GM18870 (cell line): ENCODE measurements around the gene PRDX1.

ENCODE experiments used
- ATAC-seq: cut with Tn5 transposase; IDR thresholded peaks from one replicate; pipeline ENCODE4 v1.9.1; 2021; ENCODE audit warnings: moderate library complexity; ENCODE audit not compliant: unreplicated experiment

The PRDX1 gene

DNA sequence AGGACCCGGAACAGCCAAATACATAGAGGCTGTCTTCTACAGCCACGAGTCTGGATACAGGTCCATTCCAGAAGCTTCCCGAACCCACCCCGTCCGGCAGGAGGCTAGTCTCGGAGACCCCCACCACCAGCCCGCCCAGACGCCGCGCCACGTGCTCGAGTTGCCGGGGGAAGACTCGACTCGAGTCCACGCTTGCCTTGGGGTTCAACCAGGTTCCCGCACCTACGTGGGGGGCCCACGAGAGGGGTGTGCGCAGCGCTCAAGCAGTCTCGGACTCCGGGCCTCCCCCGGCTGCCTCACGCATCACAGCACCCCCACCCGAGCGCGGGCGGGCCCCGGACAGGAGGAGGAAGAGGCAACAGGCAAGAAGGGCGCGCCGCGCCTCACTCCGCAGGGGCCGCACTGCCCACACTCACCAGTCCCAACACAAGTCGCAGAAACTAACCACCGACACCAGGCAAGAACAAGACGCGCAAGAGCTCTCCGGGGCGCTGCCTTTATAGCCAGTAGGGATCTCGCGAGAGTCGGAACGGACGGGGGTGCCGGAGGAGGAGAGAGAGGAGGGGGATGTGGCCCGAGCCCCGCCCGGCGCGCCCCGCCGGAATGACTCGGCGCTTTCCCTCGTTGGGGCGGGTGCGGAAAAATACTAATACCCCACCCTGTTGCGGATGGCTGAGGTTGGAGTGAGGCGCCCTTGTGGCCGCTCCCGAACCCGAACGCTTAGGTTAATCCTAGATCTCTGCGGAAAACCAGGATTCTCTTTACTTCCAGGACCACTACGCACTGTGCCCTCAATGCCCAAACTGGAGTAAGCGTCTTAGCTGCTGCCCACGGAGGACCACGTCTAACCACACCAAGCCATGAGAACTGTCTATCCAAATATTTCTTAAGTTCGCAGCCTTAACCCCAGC is at the start of gene PRDX1:
Gene PRDX1, minus strand, starts transcription at position 472 of the 911 bp plus-strand sequence. CDS start 2,841 bp downstream, outside the sequence.
- peak; percentile 80 for ATAC-seq

DNA sequence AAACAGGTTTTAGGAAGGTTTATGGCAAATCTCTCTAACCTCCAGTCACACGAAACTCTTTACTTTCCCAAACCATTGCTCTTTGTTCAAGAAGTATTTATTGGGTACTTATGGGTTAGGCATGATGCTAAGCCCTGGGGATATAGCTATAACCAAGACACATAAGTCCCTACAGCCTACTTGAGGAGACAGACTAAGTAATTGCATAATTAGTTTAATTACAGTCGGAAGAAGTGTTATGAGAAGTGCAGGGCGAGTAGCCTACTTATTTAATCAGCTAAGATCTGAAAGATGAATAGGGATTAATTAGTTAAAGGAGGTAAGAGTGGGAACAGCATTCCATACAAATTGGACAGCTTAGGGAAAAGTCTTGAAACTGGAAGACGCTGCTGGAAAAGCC is 48.9 kb upstream of the PRDX1 start:
- no peak for ATAC-seq

- ATAC-seq, result peak; percentile 60
Observed at GRCh38 chr1:45569962-45570581, 48.4 kb upstream of the PRDX1 start.

DNA sequence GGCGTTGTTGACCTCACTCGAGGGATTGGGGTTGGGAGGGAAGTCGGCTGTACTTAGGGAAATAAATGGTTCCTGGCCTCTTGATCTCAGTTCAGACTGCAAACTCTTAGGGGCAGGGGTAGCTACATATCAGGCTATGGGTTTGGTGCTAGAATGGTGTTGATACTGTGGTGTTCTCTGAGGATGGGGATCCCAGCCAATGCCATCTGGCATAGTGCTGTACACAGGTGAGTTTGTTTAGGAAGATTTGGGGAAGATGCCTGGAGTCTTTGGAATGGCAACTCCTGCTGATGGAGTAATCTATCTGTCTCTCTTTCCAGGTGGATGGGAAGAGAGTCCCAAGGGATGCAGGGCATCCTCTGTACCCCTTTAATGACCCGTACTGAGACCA is 47.9 kb upstream of the PRDX1 start:
- ATAC-seq, result no peak

- no peak for ATAC-seq
Observed at GRCh38 chr1:45568421-45568820, 46.7 kb upstream of the PRDX1 start.

DNA sequence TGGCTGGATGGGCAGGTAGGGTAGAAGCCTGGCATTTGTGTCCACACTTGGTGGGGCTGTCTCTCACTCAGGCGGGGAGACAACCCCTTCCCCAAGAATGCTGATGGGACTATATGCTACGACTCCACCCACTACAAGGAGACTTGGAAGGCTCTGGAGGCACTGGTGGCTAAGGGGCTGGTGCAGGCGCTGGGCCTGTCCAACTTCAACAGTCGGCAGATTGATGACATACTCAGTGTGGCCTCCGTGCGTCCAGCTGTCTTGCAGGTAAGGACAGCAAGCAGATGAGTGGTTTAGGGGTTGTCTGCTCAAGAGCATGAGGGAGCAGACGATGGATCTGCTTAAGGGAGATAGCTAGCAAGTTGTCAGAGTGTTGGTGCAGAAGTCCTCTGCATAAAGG is 46.2 kb upstream of the PRDX1 start:
- no peak for ATAC-seq

DNA sequence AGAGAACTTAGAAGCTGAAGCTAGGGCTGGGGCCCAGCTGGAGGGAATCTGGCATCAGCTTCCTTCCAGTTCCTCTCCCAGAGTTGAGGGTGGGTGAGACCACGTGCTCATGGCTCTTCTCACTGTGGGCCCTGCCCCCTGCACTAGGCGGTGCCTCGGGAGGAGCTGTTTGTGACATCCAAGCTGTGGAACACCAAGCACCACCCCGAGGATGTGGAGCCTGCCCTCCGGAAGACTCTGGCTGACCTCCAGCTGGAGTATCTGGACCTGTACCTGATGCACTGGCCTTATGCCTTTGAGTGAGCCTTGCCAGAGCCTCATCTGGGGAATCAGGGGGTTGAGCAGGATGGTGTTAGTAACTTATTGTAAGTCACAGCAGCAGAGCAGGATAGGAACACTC is 45.0 kb upstream of the PRDX1 start:
- no peak for ATAC-seq

DNA sequence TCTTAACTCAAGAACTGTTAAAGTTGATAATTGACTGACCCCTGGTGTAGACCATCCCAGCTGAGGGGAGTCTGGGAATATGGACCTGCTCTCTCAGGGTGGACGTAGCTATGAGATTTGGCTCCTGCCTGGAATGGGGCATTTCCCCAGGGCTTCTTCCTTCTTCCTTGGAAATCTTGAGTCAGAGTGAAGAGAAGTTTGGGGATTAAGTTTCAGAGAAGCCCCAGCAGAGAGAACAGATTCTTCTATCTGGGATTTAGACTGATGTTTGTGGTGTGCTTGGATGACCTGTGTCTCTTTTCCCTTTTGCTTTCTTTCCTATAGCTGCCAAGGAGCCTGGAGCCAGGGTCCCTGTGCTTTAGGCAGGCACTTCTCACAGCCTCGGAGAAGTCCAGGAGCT is 42.2 kb upstream of the PRDX1 start:
- ATAC-seq, result no peak

DNA sequence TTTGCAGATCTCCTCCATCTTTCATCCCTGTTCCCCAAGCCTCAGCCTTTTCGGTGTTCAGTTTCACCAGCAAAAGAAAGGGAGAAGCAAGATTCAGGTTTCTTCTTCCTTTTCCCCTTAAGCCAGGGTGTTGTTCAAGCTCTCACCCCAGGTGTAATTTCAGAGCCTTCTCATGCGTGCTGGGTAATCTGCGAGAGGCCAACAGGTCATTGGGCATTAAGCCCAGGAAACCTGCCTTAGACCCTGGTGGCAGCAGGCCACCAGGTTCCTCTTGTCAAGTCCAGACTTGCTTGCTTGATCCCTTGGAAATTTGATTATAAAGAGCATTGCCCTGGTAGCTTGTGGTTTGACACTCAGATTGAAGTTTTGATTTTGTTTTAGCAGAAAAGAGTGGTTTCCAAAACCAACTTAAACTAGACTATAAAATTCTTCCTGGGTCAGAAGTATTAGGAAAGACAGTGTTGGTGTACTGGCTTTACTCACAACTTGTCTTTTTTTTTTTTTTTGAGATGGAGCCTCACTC is 35.8 kb upstream of the PRDX1 start:
- no peak for ATAC-seq

GRCh38 chr1:45554198-45554597 is 32.5 kb upstream of the PRDX1 start:
- no peak for ATAC-seq

DNA sequence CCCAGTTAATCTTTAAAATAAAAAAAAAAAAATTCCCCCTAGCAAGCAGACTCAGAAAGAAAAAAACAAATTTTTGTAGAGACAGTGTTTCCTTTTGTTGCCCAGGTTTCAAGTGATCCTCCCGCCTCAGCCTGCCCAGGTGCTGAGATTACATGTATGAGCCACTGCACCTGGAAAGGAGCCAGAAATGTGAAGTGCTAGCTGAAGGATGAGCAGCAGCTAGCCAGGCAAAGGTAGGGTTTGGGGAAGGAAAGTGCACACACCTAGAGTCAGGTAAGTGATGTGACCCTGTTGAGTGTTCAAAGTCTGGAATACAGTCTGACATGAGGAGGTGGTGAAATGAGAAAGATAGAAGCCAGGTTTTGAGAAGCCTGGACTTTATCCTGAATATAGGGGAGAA is 30.6 kb upstream of the PRDX1 start:
- ATAC-seq, result no peak

GRCh38 chr1:45551684-45552083 is 30.0 kb upstream of the PRDX1 start:
- ATAC-seq, result no peak

DNA sequence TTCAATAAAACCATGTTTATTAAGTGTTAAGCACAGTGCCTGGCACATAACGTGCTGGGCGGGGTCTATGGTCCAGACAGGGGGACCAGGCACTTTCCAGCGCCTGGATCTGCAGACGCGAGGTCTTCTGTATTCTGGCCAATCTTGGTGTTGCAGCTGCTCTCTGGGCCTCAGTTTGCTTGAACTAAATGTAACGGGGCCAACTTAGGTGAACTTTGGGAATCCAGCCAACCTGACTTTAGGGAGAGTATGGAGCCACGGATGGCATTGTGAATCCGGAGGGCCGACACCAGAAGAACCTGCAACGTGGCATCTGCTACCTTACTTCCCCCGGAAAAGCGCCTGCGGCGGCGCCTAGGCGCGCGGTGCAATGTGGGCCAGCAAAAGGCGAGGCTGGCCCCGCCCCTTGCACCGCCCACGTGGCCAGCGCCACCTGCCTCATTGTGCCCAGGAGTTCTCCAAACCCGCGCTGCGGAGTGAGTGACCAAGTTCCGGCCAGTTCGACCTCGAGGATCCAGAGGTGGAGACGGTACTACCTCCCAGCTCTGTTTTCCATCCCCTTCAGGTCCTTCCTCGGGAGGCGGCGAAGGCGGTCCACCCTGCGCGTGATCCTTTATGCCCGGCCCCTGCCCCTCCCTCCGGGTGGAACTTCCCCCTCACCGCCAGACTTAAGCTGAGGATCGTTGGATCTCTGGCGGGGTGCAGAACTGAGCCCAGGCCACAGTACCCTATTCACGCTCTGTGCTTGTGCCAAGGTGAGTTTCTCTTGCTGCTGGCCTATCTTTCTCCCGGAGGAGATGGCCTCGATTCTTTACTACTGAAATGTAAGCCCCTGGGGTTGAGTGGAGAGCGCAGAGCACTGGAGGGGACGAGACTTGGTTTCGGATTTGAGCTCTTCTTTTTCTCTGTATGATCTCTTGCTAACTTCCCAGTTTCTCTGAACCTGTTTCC is 29.0 kb upstream of the PRDX1 start, which contains the start of gene AKR1A1:
Gene AKR1A1, plus strand, starts transcription at position 426 of the 951 bp plus-strand sequence. CDS start 10,969 bp downstream, outside the sequence.
- peak; percentile 67 for ATAC-seq

GRCh38 chr1:45545553-45546310 is 24.0 kb upstream of the PRDX1 start:
- ATAC-seq, result no peak

GRCh38 chr1:45545019-45545493 is 23.4 kb upstream of the PRDX1 start:
- ATAC-seq, result peak; percentile 56

GRCh38 chr1:45544530-45544929 is 22.8 kb upstream of the PRDX1 start:
- ATAC-seq, result no peak

DNA sequence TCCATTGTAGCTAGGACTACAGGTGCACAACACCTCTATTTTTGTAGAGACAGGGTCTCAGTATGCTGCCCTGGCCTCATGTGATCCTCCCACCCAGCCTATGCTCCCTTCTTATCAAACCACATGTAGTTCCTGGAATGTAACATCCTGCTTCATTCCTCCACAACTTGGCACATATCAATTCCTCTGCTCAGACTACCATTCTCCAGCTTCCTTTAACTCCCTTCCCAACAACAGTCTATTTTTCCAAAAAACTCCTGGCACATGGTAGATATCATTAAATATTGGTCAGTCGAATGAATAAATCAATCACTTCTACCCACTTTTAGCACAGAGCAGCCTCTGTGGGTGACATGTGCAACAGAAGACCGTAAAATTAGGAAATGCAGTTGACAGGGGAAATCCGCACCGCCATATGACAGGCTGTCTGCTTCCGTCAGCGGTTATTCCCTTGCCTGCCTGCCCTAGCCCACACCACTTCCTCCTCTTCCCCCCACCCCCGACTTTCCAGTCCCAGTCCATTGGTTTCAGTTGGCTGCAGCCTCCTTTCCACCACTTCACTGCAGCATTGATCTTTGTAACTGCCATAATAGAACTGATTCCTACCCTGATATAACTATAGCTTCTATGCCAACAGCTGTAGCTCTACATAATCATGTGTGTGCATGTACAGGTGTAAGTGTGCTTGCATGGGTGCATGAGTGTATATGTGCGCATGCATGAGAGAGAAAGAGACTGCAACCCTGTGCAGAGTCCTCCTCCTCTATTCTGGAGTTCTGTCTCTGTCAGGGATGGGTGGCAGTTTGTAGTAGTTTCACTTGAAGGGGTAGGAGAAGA is 22.1 kb upstream of the PRDX1 start:
- no peak for ATAC-seq

DNA sequence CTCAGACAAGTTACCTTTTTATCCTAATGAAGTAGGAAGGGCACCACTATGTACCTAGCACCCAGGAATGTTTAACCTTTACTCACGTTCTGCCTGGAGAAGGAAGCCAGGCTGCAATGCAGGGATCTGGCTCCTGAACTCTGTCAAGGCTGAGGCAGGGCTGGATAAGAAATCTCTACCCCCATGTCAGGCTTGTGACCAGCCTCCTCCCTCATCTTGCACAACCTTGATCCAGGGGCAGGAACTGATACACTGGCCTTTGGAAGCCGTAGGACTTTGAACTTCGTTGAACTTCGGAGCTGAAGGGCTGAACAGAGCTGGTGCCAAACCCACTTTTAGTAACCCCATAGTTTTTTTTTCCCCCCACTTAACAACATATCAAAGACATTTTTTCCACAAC is 20.9 kb upstream of the PRDX1 start:
- ATAC-seq, result no peak

- no peak for ATAC-seq
Observed at GRCh38 chr1:45541193-45541592, 19.5 kb upstream of the PRDX1 start.
